Measurements from ENCODE around the gene WSCD1.
A peak's percentile ranks its signal among the peaks of the same experiment; 100 is the strongest.

The WSCD1 gene

GRCh38 chr17:6082335-6082734, 12.2 kb downstream of the WSCD1 start:
- Histone ChIP-seq H3K4me1 (ENCODE audit: control insufficient read depth, insufficient read depth, low read length) (peaks cover 52% of the 10 kb centered on the region), H3K9me3 (ENCODE audit: control insufficient read depth, low read length) (no peaks in the 10 kb centered on the region), H3K27ac (ENCODE audit: insufficient read depth, low read depth, low read length, poor library complexity, severe bottlenecking) (no peak overlapping the region), H3K36me3 (ENCODE audit: control insufficient read depth, insufficient read depth, low read length) (peaks cover 5% of the 10 kb centered on the region), H3K27me3 (ENCODE audit: control insufficient read depth, insufficient read depth, low read length, poor library complexity, severe bottlenecking) (no peaks in the 10 kb centered on the region), H3K4me3 (ENCODE audit: insufficient read depth, low read depth, low read length) (no peak overlapping the region)
- WGBS, 2 experiments, result 85 to 89% methylated on average over 8 of the region's 8 CpGs

- H3K27me3 ChIP-seq (ENCODE audit: control insufficient read depth, insufficient read depth, low read length, poor library complexity, severe bottlenecking), result no peaks in the 10 kb centered on the region
- peaks cover 5% of the 10 kb centered on the region for H3K36me3 ChIP-seq (ENCODE audit: control insufficient read depth, insufficient read depth, low read length)
- peaks cover 31% of the 10 kb centered on the region for H3K4me1 ChIP-seq (ENCODE audit: control insufficient read depth, insufficient read depth, low read length)
- no peak overlapping the region for H3K4me3 ChIP-seq (ENCODE audit: insufficient read depth, low read depth, low read length)
- 16 to 31% methylated on average over 23 to 25 of the region's 25 CpGs for WGBS, 2 experiments
- H3K27ac ChIP-seq (ENCODE audit: insufficient read depth, low read depth, low read length, poor library complexity, severe bottlenecking), result peak overlapping the region; percentile 62
- no peaks in the 10 kb centered on the region for H3K9me3 ChIP-seq (ENCODE audit: control insufficient read depth, low read length)
Measured at GRCh38 chr17:6084311-6085161, 14.4 kb downstream of the WSCD1 start.

- no peaks in the 10 kb centered on the region for H3K27me3 ChIP-seq (ENCODE audit: control insufficient read depth, insufficient read depth, low read length, poor library complexity, severe bottlenecking)
- 91 to 94% methylated on average over 9 of the region's 9 CpGs for WGBS, 2 experiments
- peaks cover 9% of the 10 kb centered on the region for H3K36me3 ChIP-seq (ENCODE audit: control insufficient read depth, insufficient read depth, low read length)
- no peak overlapping the region for H3K4me3 ChIP-seq (ENCODE audit: insufficient read depth, low read depth, low read length)
- H3K4me1 ChIP-seq (ENCODE audit: control insufficient read depth, insufficient read depth, low read length), result peaks cover 23% of the 10 kb centered on the region
- H3K9me3 ChIP-seq (ENCODE audit: control insufficient read depth, low read length), result no peaks in the 10 kb centered on the region
- H3K27ac ChIP-seq (ENCODE audit: insufficient read depth, low read depth, low read length, poor library complexity, severe bottlenecking), result no peak overlapping the region
Measured at GRCh38 chr17:6085812-6086211, 15.6 kb downstream of the WSCD1 start.

- Histone ChIP-seq H3K9me3 (ENCODE audit: control insufficient read depth, low read length) (no peaks in the 10 kb centered on the region), H3K27ac (ENCODE audit: insufficient read depth, low read depth, low read length, poor library complexity, severe bottlenecking) (no peak overlapping the region), H3K4me1 (ENCODE audit: control insufficient read depth, insufficient read depth, low read length) (peaks cover 23% of the 10 kb centered on the region), H3K4me3 (ENCODE audit: insufficient read depth, low read depth, low read length) (no peak overlapping the region), H3K27me3 (ENCODE audit: control insufficient read depth, insufficient read depth, low read length, poor library complexity, severe bottlenecking) (no peaks in the 10 kb centered on the region), H3K36me3 (ENCODE audit: control insufficient read depth, insufficient read depth, low read length) (peaks cover 12% of the 10 kb centered on the region)
- WGBS, 2 experiments, result 95 to 97% methylated on average over 28 of the region's 28 CpGs
Measured at GRCh38 chr17:6086603-6087400, 16.6 kb downstream of the WSCD1 start.

GRCh38 chr17:6088141-6088540, 18.0 kb downstream of the WSCD1 start:
- no peak overlapping the region for H3K27ac ChIP-seq (ENCODE audit: insufficient read depth, low read depth, low read length, poor library complexity, severe bottlenecking)
- WGBS, 2 experiments, result 93 to 96% methylated on average over 2 to 4 of the region's 4 CpGs
- no peak overlapping the region for H3K4me3 ChIP-seq (ENCODE audit: insufficient read depth, low read depth, low read length)
- no peaks in the 10 kb centered on the region for H3K27me3 ChIP-seq (ENCODE audit: control insufficient read depth, insufficient read depth, low read length, poor library complexity, severe bottlenecking)
- peaks cover 11% of the 10 kb centered on the region for H3K4me1 ChIP-seq (ENCODE audit: control insufficient read depth, insufficient read depth, low read length)
- peaks cover 18% of the 10 kb centered on the region for H3K36me3 ChIP-seq (ENCODE audit: control insufficient read depth, insufficient read depth, low read length)
- no peaks in the 10 kb centered on the region for H3K9me3 ChIP-seq (ENCODE audit: control insufficient read depth, low read length)

- Histone ChIP-seq H3K27ac (ENCODE audit: insufficient read depth, low read depth, low read length, poor library complexity, severe bottlenecking) (no peak overlapping the region), H3K4me1 (ENCODE audit: control insufficient read depth, insufficient read depth, low read length) (no peaks in the 10 kb centered on the region), H3K36me3 (ENCODE audit: control insufficient read depth, insufficient read depth, low read length) (peaks cover 27% of the 10 kb centered on the region), H3K9me3 (ENCODE audit: control insufficient read depth, low read length) (no peaks in the 10 kb centered on the region), H3K27me3 (ENCODE audit: control insufficient read depth, insufficient read depth, low read length, poor library complexity, severe bottlenecking) (no peaks in the 10 kb centered on the region), H3K4me3 (ENCODE audit: insufficient read depth, low read depth, low read length) (no peak overlapping the region)
- WGBS, 2 experiments, result 96% methylated on average over 20 of the region's 20 CpGs
Measured at GRCh38 chr17:6090253-6090652, 20.1 kb downstream of the WSCD1 start.

- no peaks in the 10 kb centered on the region for H3K27me3 ChIP-seq (ENCODE audit: control insufficient read depth, insufficient read depth, low read length, poor library complexity, severe bottlenecking)
- H3K4me3 ChIP-seq (ENCODE audit: insufficient read depth, low read depth, low read length), result no peak overlapping the region
- WGBS, 2 experiments, result 94 to 95% methylated on average over 14 of the region's 14 CpGs
- no peaks in the 10 kb centered on the region for H3K9me3 ChIP-seq (ENCODE audit: control insufficient read depth, low read length)
- H3K27ac ChIP-seq (ENCODE audit: insufficient read depth, low read depth, low read length, poor library complexity, severe bottlenecking), result no peak overlapping the region
- H3K36me3 ChIP-seq (ENCODE audit: control insufficient read depth, insufficient read depth, low read length), result peaks cover 35% of the 10 kb centered on the region
- no peaks in the 10 kb centered on the region for H3K4me1 ChIP-seq (ENCODE audit: control insufficient read depth, insufficient read depth, low read length)
Measured at GRCh38 chr17:6092182-6092902, 22.2 kb downstream of the WSCD1 start.

GRCh38 chr17:6092903-6093468, 22.8 kb downstream of the WSCD1 start:
- Histone ChIP-seq H3K4me3 (ENCODE audit: insufficient read depth, low read depth, low read length) (no peak overlapping the region), H3K9me3 (ENCODE audit: control insufficient read depth, low read length) (no peaks in the 10 kb centered on the region), H3K36me3 (ENCODE audit: control insufficient read depth, insufficient read depth, low read length) (peaks cover 35% of the 10 kb centered on the region), H3K27me3 (ENCODE audit: control insufficient read depth, insufficient read depth, low read length, poor library complexity, severe bottlenecking) (no peaks in the 10 kb centered on the region), H3K4me1 (ENCODE audit: control insufficient read depth, insufficient read depth, low read length) (no peaks in the 10 kb centered on the region), H3K27ac (ENCODE audit: insufficient read depth, low read depth, low read length, poor library complexity, severe bottlenecking) (no peak overlapping the region)
- WGBS, 2 experiments, result 96% methylated on average over 11 of the region's 11 CpGs

- no peaks in the 10 kb centered on the region for H3K27me3 ChIP-seq (ENCODE audit: control insufficient read depth, insufficient read depth, low read length, poor library complexity, severe bottlenecking)
- 88 to 93% methylated on average over 1 of the region's 1 CpG for WGBS, 2 experiments
- no peak overlapping the region for H3K27ac ChIP-seq (ENCODE audit: insufficient read depth, low read depth, low read length, poor library complexity, severe bottlenecking)
- no peaks in the 10 kb centered on the region for H3K9me3 ChIP-seq (ENCODE audit: control insufficient read depth, low read length)
- no peak overlapping the region for H3K4me3 ChIP-seq (ENCODE audit: insufficient read depth, low read depth, low read length)
- peaks cover 35% of the 10 kb centered on the region for H3K36me3 ChIP-seq (ENCODE audit: control insufficient read depth, insufficient read depth, low read length)
- peaks cover 6% of the 10 kb centered on the region for H3K4me1 ChIP-seq (ENCODE audit: control insufficient read depth, insufficient read depth, low read length)
Measured at GRCh38 chr17:6094453-6094852, 24.3 kb downstream of the WSCD1 start.
